PC-9 (cell line): ENCODE data around the gene NKAIN1. TPM values are rescaled to one million over a fixed set of nuclear protein-coding genes. Genes with fewer than 3 reads are reported as not detected.

ENCODE experiments used
- BruUV-seq: library from RNA; stranded (reverse); fragments of 400-500 nt; replicated peaks from 2 replicates; lab custom pipeline; 2021; lab: Mats Ljungman, UMichigan
- CTCF ChIA-PET: fragments of 300-600 bp; sonication (Branson Sonifier 250); formaldehyde crosslinking; loops from one replicate; lab custom pipeline; 2022; ENCODE audit warnings: antibody characterized with exemption; lab: Charles Lee
- POLR2A ChIA-PET: fragments of 300-600 bp; sonication (Branson Sonifier 250); formaldehyde crosslinking; loops from one replicate; lab custom pipeline; 2022; ENCODE audit warnings: antibody characterized with exemption; ENCODE audit not compliant: unreplicated experiment; lab: Charles Lee
- DNase-seq, 2 experiments: peaks; one replicate each; pipeline versions ENCODE4 v3.0.0 to v3.0.0-alpha.2; 2015 to 2022; ENCODE audit warnings: mixed read lengths in 1 of 2
- H2AFZ ChIP-seq: fragments of 200-600 bp; sonication (generic); 2 replicates; pipeline ENCODE4 v1.8.1; 2017; ENCODE audit warnings: antibody characterized with exemption
- H3F3A ChIP-seq: fragments of 200-600 bp; sonication (generic); 2 replicates; pipeline ENCODE4 v1.8.1; 2017; ENCODE audit warnings: antibody characterized with exemption, mild to moderate bottlenecking, low read depth; ENCODE audit not compliant: insufficient read depth
- H3K27ac ChIP-seq: fragments of 200-600 bp; sonication (generic); 2 replicates; pipeline ENCODE4 v1.6.1; 2016; ENCODE audit warnings: mixed run types
- H3K27me3 ChIP-seq: fragments of 200-600 bp; sonication (generic); 2 replicates; pipeline ENCODE4 v1.6.1; 2016; ENCODE audit warnings: low read depth, mixed run types; ENCODE audit not compliant: insufficient read depth
- H3K36me3 ChIP-seq: fragments of 200-600 bp; sonication (generic); 2 replicates; pipeline ENCODE4 v1.6.1; 2016; ENCODE audit warnings: low read depth, mixed run types
- H3K4me1 ChIP-seq: fragments of 200-600 bp; sonication (generic); replicated peaks from 2 replicates; pipeline ENCODE4 v1.6.1; 2016; ENCODE audit warnings: mixed run types; ENCODE audit not compliant: insufficient read depth
- H3K4me2 ChIP-seq: fragments of 200-600 bp; sonication (generic); 2 replicates; pipeline ENCODE4 v1.6.1; 2017; ENCODE audit warnings: mixed run types
- H3K4me3 ChIP-seq: fragments of 200-600 bp; sonication (generic); 2 replicates; pipeline ENCODE4 v1.6.1; 2016; ENCODE audit warnings: mixed run types
- H3K79me2 ChIP-seq: fragments of 200-600 bp; sonication (generic); 2 replicates; pipeline ENCODE4 v1.6.1; 2017; ENCODE audit warnings: low read depth, mixed run types
- H3K9me2 ChIP-seq: fragments of 200-600 bp; sonication (generic); 2 replicates; pipeline ENCODE4 v1.8.1; 2017; ENCODE audit warnings: mild to moderate bottlenecking; ENCODE audit not compliant: insufficient read depth
- H3K9me3 ChIP-seq: fragments of 200-600 bp; sonication (generic); 2 replicates; pipeline ENCODE4 v1.8.1; 2016; ENCODE audit warnings: low read depth; ENCODE audit not compliant: insufficient read depth
- H4K20me1 ChIP-seq: fragments of 200-600 bp; sonication (generic); 2 replicates; pipeline ENCODE4 v1.8.1; 2017; ENCODE audit not compliant: insufficient read depth
- EZH2 ChIP-seq: fragments of 200-600 bp; sonication (generic); IDR thresholded peaks from 2 replicates; pipeline ENCODE4 v1.8.0; 2017; ENCODE audit warnings: antibody characterized with exemption, low read depth
- intact Hi-C: fragments of 100-400 bp; cut with micrococcal nuclease; formaldehyde crosslinking; loops from one replicate; pipeline ENCODE4 v1.10.0; 2022; ENCODE audit not compliant: unreplicated experiment
- total RNA-seq: library from RNA; stranded (reverse); gene quantifications from 2 replicates; pipeline ENCODE4 v1.2.3, GENCODE V29; 2021
- TF ChIP-seq, protein P1 (sequence below): fragments of 200-600 bp; sonication (generic); conservative IDR thresholded peaks from 2 replicates; pipeline ENCODE4 v1.6.1; 2017; ENCODE audit warnings: mixed run types, antibody characterized with exemption, mild to moderate bottlenecking, moderate library complexity

The NKAIN1 gene
- total RNA-seq, 1 experiment from 2014 or later: 0.96 TPM

DNA sequence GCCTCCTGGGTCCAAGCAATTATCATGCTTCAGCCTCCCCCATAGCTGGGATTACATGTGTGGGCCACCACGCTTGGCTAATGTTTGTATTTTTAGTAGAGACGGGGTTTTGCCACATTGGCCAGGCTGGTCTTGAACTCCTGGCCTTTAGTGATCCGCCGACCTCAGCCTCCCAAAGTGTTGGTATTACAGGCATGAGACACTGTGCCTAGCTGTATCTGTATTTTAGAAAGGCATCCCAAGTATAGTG, 69.3 kb downstream of the NKAIN1 start:
- H3K4me2 ChIP-seq: no peak overlapping the region
- ChIA-PET CTCF (interaction anchor here (1.0 to 1.3 kb wide), 2 partner anchors 14 to 15 kb away, joined by 3 to 4 read pairs; no protein-coding TSS in a partner anchor), POLR2A (interaction anchor here (0.7 to 0.9 kb wide), 2 partner anchors 105 to 393 kb away, joined by 3 to 4 read pairs; no protein-coding TSS in a partner anchor)
- TF ChIP-seq, protein P1, sequence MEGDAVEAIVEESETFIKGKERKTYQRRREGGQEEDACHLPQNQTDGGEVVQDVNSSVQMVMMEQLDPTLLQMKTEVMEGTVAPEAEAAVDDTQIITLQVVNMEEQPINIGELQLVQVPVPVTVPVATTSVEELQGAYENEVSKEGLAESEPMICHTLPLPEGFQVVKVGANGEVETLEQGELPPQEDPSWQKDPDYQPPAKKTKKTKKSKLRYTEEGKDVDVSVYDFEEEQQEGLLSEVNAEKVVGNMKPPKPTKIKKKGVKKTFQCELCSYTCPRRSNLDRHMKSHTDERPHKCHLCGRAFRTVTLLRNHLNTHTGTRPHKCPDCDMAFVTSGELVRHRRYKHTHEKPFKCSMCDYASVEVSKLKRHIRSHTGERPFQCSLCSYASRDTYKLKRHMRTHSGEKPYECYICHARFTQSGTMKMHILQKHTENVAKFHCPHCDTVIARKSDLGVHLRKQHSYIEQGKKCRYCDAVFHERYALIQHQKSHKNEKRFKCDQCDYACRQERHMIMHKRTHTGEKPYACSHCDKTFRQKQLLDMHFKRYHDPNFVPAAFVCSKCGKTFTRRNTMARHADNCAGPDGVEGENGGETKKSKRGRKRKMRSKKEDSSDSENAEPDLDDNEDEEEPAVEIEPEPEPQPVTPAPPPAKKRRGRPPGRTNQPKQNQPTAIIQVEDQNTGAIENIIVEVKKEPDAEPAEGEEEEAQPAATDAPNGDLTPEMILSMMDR: no peak
- TF ChIP-seq EZH2: no peak
- H3K9me3 ChIP-seq: no peaks in the 10 kb centered on the region
- H3K4me3 ChIP-seq: no peak overlapping the region
- BruUV-seq: TSS peak; percentile 57
- no peaks in the 10 kb centered on the region for H4K20me1 ChIP-seq
- intact Hi-C loops: loop anchor here (2.0 kb wide), 1 partner anchor 106 kb away; the partner anchor contains the start of gene PUM1
- H3F3A ChIP-seq: peaks cover 11% of the 10 kb centered on the region; the same call in 1 of the 2 replicates
- peak overlapping the region; percentile 74 for H3K27ac ChIP-seq
- no peak for DNase-seq
- H3K36me3 ChIP-seq: no peaks in the 10 kb centered on the region
- H3K79me2 ChIP-seq: no peaks in the 10 kb centered on the region
- H2AFZ ChIP-seq: no peak overlapping the region
- H3K4me1 ChIP-seq: peaks cover 11% of the 10 kb centered on the region
- no peaks in the 10 kb centered on the region for H3K9me2 ChIP-seq
- H3K27me3 ChIP-seq: no peaks in the 10 kb centered on the region

DNA sequence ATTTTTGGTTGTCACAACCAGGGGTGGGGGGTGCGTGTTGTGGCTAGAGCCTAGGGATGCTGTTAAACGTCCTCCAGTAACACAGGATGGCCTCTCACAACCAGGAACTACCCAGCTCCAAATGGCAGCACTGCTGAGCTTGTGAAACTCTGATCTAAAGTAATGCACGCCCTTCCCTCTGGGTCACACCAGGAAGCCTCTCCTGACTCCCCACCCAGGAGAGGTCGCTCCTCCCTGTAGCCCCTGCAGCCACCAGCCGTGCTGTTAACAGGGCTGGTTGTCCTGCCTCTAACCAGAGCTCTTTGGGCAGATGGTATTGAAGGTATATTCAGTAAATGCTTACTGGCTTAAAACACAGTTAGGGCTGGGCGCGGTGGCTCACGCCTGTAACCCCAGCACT, 73.2 kb downstream of the NKAIN1 start:
- peaks cover 11% of the 10 kb centered on the region; the same call in 1 of the 2 replicates for H3F3A ChIP-seq
- no peaks in the 10 kb centered on the region for H3K27me3 ChIP-seq
- H3K79me2 ChIP-seq: no peaks in the 10 kb centered on the region
- DNase-seq: no peak
- no peaks in the 10 kb centered on the region for H3K9me3 ChIP-seq
- H3K4me2 ChIP-seq: no peak overlapping the region
- no TSS peak for BruUV-seq
- ChIA-PET CTCF (interaction anchor here (0.5 kb wide), 1 partner anchor 141 kb away, joined by 12 read pairs; no protein-coding TSS in a partner anchor), POLR2A (no interaction called here)
- TF ChIP-seq EZH2: no peak
- TF ChIP-seq, protein P1: no peak
- H3K9me2 ChIP-seq: no peaks in the 10 kb centered on the region
- intact Hi-C loops: no loop called here
- H3K4me3 ChIP-seq: no peak overlapping the region
- H4K20me1 ChIP-seq: no peaks in the 10 kb centered on the region
- no peaks in the 10 kb centered on the region for H3K36me3 ChIP-seq
- H3K4me1 ChIP-seq: peaks cover 11% of the 10 kb centered on the region
- H2AFZ ChIP-seq: no peak overlapping the region
- H3K27ac ChIP-seq: no peak overlapping the region

- H3K4me3 ChIP-seq: no peak overlapping the region
- no peak overlapping the region for H2AFZ ChIP-seq
- ChIA-PET POLR2A (interaction anchor here (0.6 kb wide), 1 partner anchor 227 kb away, joined by 3 read pairs; no protein-coding TSS in a partner anchor), CTCF (interaction anchor here (0.7 kb wide), 1 partner anchor 11 kb away, joined by 5 read pairs; no protein-coding TSS in a partner anchor)
- no peak for TF ChIP-seq EZH2
- TF ChIP-seq, protein P1: no peak
- BruUV-seq: no TSS peak
- no peak overlapping the region for H3K4me2 ChIP-seq
- no peaks in the 10 kb centered on the region for H3K9me2 ChIP-seq
- H3K4me1 ChIP-seq: no peaks in the 10 kb centered on the region
- no peaks in the 10 kb centered on the region for H3K36me3 ChIP-seq
- DNase-seq: no peak
- intact Hi-C loops: no loop called here
- no peak overlapping the region for H3K27ac ChIP-seq
- H3K9me3 ChIP-seq: no peaks in the 10 kb centered on the region
- H3K79me2 ChIP-seq: no peaks in the 10 kb centered on the region
- no peaks in the 10 kb centered on the region for H3F3A ChIP-seq
- H4K20me1 ChIP-seq: no peaks in the 10 kb centered on the region
- H3K27me3 ChIP-seq: no peaks in the 10 kb centered on the region
These were observed 75.4 kb downstream of the NKAIN1 start for GRCh38 chr1:31164291-31164690.
